ENCODE data around the gene RABGEF1. TPM values are rescaled to one million over a fixed set of nuclear protein-coding genes. Genes with fewer than 3 reads are reported as not detected.

The RABGEF1 gene
- total and polyA plus RNA-seq, 2 of the 8 experiments (the other 6 are each of a cell fraction or from before 2014, with no cell fraction given) = 10.2 to 18.0 TPM

GRCh38 chr7:66847879-66848790 lies 107.6 kb downstream of the RABGEF1 start (continued):
- TF ChIP-seq CTCF (IDR thresholded peaks at IDR 0.05; ENCODE audit: control extremely low read depth in 1 of 3, insufficient read depth in 1 of 3, low read depth in 1 of 3, low read length in 3 of 3) (no peak), SIN3A (conservative IDR thresholded peaks at IDR 0.05 in 1 of 2, IDR thresholded peaks at IDR 0.05 in 1 of 2; ENCODE audit: low read depth in 1 of 2, low read length in 2 of 2) (no peak)
